NCI-H345 (cell line): ENCODE data around the gene GALNT7.

Experiments used
- DNase-seq: peaks from one replicate; lab custom pipeline; 2025; lab: John Stamatoyannopoulos, UW

The GALNT7 gene

GRCh38 chr4:173346074-173346473 is 177.5 kb downstream of the GALNT7 start:
- no peak for DNase-seq

- no peak for DNase-seq
Observed at GRCh38 chr4:173347467-173347866, 178.9 kb downstream of the GALNT7 start.

- no peak for DNase-seq
Observed at GRCh38 chr4:173357939-173358338, 189.3 kb downstream of the GALNT7 start.

- no peak for DNase-seq
Observed at GRCh38 chr4:173360587-173361221, 192.1 kb downstream of the GALNT7 start.

- no peak for DNase-seq
Observed at GRCh38 chr4:173362666-173363065, 194.1 kb downstream of the GALNT7 start.

DNA sequence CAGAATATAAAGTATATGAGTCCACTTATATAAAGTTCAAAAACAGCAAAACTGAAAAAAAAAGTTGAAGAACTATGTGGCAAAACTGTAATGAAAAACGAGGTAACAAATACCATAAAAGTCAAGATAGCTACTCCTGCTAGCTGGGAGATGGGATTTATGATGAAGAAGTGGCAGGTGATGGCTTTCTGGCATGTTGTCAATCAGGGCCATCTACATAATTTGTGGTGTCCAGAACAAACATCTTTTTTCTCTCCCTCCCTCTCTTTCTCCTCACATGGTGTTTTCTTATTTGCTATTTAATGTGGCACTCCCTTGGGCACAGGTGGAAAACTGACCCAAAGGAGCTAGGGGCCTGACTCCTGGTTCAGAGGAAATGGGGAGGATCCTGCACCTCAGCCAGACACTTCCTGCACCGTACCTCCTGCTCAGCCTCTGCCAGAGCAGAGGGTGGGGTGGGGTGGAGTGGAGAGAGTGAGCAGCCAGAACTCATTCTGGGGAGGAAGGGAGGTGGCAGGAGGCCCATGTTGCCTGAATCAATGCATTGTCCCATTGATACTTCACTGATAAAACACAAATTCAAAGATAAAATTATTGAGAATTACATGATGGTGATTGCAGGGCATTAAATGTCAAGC is 196.9 kb downstream of the GALNT7 start:
- no peak for DNase-seq

- DNase-seq: no peak
Observed at GRCh38 chr4:173367285-173367684, 198.7 kb downstream of the GALNT7 start.

DNA sequence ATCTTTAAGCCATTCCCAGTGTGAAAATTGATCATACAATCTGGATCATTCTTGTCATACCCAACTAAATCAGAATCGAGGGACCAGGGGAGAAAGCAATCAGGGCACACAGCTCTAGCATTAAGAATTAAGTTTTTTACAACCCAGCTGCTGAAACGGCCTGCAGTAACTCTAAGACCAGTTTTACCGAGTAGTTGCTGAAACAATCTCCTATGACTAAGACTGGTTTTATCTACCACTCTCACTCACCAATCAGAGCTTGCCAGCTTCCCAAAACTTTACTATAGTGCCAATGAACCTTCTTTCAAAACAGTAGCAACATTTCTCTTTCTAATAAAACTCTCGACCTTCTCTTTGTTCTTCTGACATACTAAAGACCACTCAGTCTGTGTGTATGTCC is 199.3 kb downstream of the GALNT7 start:
- no peak for DNase-seq

- DNase-seq: no peak
Observed at GRCh38 chr4:173370130-173370476, 201.5 kb downstream of the GALNT7 start.

DNA sequence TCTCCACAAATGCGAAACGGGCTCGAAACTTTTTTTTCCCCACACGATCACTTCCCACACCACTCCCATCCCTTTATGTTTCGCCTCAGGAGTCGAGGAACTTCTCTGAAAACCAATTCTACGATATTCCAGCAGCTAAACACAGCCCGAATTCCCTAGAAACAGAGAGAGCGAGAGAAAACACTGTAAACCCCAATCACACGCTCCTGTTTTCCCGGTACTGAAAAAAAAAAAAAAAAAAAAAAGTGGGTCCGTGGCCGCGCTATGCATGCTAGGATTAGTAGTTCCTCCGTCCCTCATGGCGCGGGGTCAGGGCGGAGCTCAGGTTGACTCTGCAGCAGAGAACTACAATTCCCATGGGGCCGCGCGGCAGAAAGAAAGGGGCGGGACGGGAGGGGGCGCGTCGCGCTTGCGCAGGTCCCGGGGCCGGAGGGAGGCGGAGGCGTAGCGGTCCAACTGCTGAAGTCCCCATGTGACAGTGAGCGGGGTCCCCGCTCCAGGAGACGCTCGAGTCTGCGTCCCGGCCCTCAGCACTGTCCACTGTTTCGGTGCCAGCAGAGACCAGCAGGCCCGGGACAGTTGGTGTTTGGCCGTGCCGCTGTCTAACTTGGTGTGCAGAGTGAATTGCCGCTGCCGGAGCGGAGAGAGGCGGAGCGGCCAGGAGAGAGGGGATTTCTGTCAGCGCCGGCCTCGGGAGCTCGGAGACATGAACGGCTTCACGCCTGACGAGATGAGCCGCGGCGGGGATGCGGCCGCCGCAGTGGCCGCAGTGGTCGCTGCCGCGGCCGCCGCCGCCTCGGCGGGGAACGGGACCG is 202.1 kb downstream of the GALNT7 start, which contains the start of gene SAP30:
SAP30 (plus strand) TSS at position 478 of the 815 bp plus-strand sequence; CDS start at position 707, 229 bp downstream.
- DNase-seq: peak; percentile 96

- peak; percentile 44 for DNase-seq
Observed at GRCh38 chr4:173371292-173372192, 202.9 kb downstream of the GALNT7 start.
